IPS-18c (cell line): ENCODE measurements around the gene PPP2R2C.
A peak's percentile ranks its signal among the peaks of the same experiment; 100 is the strongest.

Experiments
- H3K4me3 ChIP-seq: 2 replicates; pipeline ENCODE4 v1.7.0; 2013; ENCODE audit warnings: low read depth, mild to moderate bottlenecking, low read length, moderate library complexity; ENCODE audit not compliant: insufficient read depth
- H3K9me3 ChIP-seq: one replicate; pipeline ENCODE4 v1.6.1; 2013; ENCODE audit warnings: mild to moderate bottlenecking, low read length, moderate library complexity; ENCODE audit not compliant: control insufficient read depth, insufficient read depth

PPP2R2C gene

GRCh38 chr4:6309777-6310176 is 162.6 kb downstream of the PPP2R2C start:
- Histone ChIP-seq H3K9me3 (peaks cover 2% of the 10 kb centered on the region), H3K4me3 (peak overlapping the region; percentile 43; the same call in 1 of the 2 replicates)

GRCh38 chr4:6308899-6309643 is 163.3 kb downstream of the PPP2R2C start:
- Histone ChIP-seq H3K4me3 (peak overlapping the region; percentile 43; the same call in 1 of the 2 replicates), H3K9me3 (peaks cover 2% of the 10 kb centered on the region)

GRCh38 chr4:6307891-6308290 is 164.5 kb downstream of the PPP2R2C start:
- H3K4me3 ChIP-seq = no peak overlapping the region
- H3K9me3 ChIP-seq = no peaks in the 10 kb centered on the region

GRCh38 chr4:6307230-6307629 is 165.2 kb downstream of the PPP2R2C start:
- H3K4me3 ChIP-seq = no peak overlapping the region

GRCh38 chr4:6306299-6306698 is 166.1 kb downstream of the PPP2R2C start:
- Histone ChIP-seq H3K4me3 (no peak overlapping the region), H3K9me3 (no peaks in the 10 kb centered on the region)

More at GRCh38 chr4:6307230-6307629, 165.2 kb downstream of the PPP2R2C start:
- H3K9me3 ChIP-seq = no peaks in the 10 kb centered on the region

- no peaks in the 10 kb centered on the region for H3K9me3 ChIP-seq
- H3K4me3 ChIP-seq = no peak overlapping the region
These were observed 168.5 kb downstream of the PPP2R2C start for GRCh38 chr4:6303943-6304342.

- Histone ChIP-seq H3K4me3 (no peak overlapping the region), H3K9me3 (no peaks in the 10 kb centered on the region)
These were observed 169.5 kb downstream of the PPP2R2C start for GRCh38 chr4:6302869-6303268.

- no peaks in the 10 kb centered on the region for H3K9me3 ChIP-seq
- H3K4me3 ChIP-seq = no peak overlapping the region
These were observed 170.5 kb downstream of the PPP2R2C start for GRCh38 chr4:6301732-6302442.

GRCh38 chr4:6301051-6301731 is 171.2 kb downstream of the PPP2R2C start:
- Histone ChIP-seq H3K9me3 (no peaks in the 10 kb centered on the region), H3K4me3 (no peak overlapping the region)

GRCh38 chr4:6300359-6300758 is 172.1 kb downstream of the PPP2R2C start:
- Histone ChIP-seq H3K4me3 (no peak overlapping the region), H3K9me3 (no peaks in the 10 kb centered on the region)

GRCh38 chr4:6299875-6300274 is 172.5 kb downstream of the PPP2R2C start:
- no peaks in the 10 kb centered on the region for H3K9me3 ChIP-seq

GRCh38 chr4:6298852-6299251 is 173.6 kb downstream of the PPP2R2C start:
- Histone ChIP-seq H3K4me3 (no peak overlapping the region), H3K9me3 (no peaks in the 10 kb centered on the region)

More at GRCh38 chr4:6299875-6300274, 172.5 kb downstream of the PPP2R2C start:
- no peak overlapping the region for H3K4me3 ChIP-seq

GRCh38 chr4:6298035-6298434 is 174.4 kb downstream of the PPP2R2C start:
- Histone ChIP-seq H3K9me3 (no peaks in the 10 kb centered on the region), H3K4me3 (no peak overlapping the region)

GRCh38 chr4:6297266-6297815 is 175.1 kb downstream of the PPP2R2C start:
- Histone ChIP-seq H3K4me3 (no peak overlapping the region), H3K9me3 (no peaks in the 10 kb centered on the region)

- no peak overlapping the region for H3K4me3 ChIP-seq
- H3K9me3 ChIP-seq = no peaks in the 10 kb centered on the region
These were observed 176.4 kb downstream of the PPP2R2C start for GRCh38 chr4:6296026-6296425.

- H3K4me3 ChIP-seq = no peak overlapping the region
- no peaks in the 10 kb centered on the region for H3K9me3 ChIP-seq
These were observed 176.9 kb downstream of the PPP2R2C start for GRCh38 chr4:6295495-6295894.

GRCh38 chr4:6294705-6295421 is 177.6 kb downstream of the PPP2R2C start:
- no peaks in the 10 kb centered on the region for H3K9me3 ChIP-seq
- H3K4me3 ChIP-seq = no peak overlapping the region
